HPDE6-E6E7 (cell line): ENCODE results near the gene DNAJA2.

Experiments used
- DNase-seq: peaks from one replicate; pipeline ENCODE4 v3.0.0; 2011; ENCODE audit warnings: missing footprints; ENCODE audit errors: extremely low spot score

The DNAJA2 gene

DNA sequence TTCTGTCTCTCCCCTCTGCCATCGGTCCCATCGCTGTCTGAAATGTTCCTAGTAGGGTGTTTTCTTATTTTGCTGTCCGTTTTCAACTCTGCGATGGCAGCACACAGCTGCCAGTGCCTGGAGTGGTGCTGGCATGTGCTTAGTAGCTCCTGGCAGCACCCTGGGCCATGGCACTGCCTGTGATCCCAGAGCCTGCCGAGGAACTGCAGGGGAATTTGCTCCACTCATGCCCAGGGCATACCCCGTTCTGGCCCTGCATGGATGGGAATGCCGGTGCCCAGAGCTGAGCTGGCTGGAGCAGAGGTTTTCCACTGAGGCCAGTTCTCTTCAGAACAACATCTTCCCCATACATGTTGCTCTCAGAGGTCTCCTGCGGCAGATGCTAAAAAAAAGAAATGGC, 46.2 kb downstream of the DNAJA2 start:
- DNase-seq = no peak

DNA sequence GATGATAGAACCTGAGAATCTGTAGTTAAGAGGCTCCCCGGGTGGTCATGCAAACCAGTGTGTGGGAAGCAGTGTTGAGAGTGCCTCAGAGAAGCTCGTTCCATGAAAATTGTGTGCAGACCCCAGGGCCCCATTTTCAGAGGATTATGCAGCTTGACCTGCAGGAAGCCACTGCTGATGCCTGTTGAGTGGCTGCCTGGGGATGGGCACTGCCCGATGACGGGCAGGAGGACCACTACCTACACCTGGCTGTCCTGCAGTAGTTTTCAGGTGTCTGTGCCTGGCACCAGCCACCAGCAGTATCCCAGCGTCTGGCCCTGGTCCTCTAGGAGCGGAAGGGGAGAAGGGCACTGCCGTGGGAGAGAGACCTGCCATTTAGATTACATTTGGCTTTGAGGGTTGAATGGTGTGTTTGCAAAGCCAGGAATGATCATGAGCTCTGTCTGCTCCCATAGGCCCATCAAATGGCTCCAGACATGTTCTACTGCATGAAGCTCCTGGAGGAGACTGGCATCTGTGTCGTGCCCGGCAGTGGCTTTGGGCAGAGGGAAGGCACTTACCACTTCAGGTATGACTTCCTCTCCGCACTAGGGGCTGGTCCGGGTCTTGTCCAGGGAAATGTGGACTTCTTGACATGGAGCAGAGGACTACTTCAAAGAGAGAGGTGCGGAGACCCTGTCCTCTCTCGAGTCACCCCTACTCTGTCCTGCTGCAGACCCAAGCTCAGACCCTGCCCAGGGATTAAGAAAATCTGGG, 46.8 kb downstream of the DNAJA2 start:
- DNase-seq = no peak

DNA sequence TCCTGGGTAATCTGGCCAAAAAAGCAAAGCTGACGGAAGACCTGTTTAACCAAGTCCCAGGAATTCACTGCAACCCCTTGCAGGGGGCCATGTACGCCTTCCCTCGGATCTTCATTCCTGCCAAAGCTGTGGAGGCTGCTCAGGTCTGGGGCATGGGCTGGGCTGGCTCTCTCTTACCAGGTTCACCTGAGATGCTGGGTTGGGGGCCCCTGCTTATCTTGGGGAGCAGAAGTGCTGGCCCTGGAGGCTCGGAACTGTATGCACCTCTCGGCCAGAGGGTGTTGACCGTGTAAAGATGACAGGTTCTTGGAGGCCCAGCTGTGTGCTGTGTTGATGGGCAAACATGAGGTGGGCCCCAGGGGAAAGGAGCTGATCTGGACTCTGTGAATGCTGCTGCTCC, 49.1 kb downstream of the DNAJA2 start:
- DNase-seq = no peak

DNA sequence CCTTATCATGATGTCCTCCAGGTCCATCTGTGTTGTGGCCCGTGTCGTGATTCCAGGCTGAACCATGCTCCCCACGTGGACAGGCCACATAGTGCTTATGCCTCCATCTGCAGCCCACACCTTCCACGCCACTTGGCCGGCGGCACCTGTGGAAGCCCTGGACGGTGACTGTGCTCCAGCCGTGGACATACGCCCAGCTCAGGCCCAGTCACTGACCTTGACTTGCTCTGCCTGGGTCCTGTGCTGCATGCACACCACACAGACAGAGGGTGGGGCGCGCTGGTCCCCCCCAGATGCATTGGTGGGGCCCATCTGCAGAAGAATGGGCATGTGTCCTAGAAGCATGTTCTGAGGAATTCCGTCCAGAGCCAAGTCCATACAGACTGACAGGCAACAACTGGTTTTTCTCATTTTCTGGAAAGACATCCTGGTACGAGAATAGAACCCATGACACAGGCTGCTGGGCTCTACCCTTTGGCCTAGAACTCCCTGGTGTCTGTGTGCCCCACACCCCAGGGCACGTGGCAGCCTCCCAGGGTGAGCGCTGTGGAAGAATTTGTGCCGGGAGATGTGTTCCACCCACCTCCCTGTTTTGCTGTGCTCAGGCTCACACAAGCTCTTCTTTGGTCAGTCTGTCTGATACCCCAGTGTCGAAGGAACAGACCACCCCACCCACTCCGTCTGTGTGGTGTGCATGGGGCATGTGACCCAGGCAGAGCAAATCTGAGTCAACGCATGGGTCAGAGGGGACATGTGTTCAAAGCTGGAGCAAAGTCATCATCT, 49.8 kb downstream of the DNAJA2 start:
- no peak for DNase-seq

DNA sequence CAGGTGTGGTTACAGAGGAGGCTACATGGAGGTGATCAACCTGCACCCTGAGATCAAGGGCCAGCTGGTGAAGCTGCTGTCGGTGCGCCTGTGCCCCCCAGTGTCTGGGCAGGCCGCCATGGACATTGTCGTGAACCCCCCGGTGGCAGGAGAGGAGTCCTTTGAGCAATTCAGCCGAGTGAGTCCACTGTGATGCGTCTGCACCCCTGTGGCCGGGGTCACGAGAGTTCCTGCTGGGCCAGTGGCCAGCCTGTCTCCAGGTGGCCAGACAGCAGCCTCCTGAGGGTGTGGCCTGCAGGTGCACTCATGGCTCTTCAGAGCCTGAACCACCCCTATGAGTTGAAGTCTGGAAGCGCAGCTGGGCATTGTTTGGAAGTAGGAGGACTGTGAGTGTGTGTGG, 51.2 kb downstream of the DNAJA2 start:
- no peak for DNase-seq

DNA sequence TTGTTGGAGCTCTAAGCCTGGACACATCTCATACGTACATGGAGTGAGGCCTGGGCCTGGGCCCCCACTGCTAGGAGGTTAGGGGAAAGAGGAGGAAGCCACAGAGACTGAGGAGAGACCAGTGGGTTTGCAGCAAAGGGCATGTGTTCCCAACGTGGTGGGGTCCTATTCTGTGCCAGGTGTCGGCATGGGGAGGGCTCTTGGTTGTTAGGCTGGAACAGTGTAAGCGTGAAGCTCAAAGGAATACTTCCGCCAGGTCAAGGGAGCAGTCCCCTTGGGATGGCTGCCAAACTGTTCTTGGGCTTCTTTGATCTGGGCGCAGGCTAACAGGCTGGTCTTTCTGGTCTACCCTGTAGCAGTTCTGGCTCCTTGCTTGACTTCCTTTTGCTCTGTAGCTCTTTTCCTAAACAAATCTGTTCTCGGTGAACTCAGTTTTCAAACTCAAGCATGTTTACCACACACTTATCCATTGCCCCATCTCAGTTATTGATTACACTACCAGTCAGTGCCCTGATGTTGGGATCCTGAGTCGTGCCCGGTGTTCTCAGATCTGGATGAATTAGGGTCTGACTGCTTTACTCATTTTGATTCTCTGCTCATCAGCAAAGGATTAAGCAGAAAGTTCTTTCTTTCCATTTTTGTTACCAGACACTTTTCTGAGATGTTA, 52.9 kb downstream of the DNAJA2 start:
- DNase-seq = no peak

DNA sequence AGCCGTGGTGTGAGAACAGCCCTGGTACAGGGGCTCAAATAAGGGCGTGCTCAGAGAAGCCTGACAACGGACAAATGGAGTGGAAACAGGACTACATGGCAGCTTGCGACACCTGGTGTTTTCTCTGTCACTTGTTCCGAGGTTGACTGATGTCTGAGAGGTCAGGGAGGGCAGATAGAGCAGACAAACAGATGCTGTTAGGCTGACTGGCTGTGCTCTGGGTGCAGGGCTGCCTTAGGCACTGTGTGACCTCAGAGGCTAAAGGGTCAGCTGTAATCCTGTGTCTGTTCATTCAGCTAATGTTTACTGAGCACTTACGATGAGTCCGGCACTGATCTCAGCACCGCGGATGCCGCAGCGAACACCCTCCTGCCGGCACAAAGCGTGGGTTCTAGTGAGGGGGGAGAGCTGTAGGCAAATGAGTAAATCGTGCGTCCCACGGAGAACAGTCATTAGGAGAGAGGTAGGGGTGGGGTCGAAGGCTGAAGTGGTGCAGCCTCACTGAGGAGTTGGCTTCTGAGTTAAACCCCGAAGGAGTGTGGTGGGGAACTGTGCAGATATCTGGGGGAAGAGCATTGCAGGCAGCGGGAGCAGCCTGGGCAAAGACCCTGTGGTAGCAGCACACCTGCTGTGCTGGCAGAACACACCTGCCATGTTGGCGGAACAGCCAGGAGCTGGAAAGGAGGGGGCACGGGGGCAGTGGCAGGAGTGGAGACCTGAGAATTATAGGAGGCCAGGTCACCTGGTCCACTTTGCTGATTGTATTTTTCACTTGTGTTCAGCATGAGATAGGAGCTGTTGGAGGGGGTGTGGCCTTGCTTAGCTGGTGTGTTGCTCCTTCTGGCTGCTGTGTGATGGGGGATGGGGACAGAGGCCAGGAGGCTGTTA, 54.3 kb downstream of the DNAJA2 start:
- no peak for DNase-seq

DNA sequence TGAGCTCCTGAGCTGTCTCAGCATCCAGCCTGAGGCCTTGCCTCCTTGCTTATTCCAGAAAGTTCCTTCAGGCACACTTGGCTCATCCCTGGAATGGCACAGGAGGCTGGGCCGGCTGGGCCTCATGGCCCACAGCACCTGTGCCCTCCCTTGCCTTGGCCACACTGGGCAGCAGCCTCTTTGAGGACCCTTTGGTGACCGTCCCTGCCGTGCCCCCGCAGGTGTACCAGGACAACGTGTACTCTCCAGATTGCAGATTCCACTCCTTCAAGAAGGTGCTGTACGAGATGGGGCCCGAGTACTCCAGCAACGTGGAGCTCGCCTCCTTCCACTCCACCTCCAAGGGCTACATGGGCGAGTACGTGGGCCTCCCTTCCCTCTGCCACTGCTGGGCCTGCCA, 55.1 kb downstream of the DNAJA2 start:
- no peak for DNase-seq

DNA sequence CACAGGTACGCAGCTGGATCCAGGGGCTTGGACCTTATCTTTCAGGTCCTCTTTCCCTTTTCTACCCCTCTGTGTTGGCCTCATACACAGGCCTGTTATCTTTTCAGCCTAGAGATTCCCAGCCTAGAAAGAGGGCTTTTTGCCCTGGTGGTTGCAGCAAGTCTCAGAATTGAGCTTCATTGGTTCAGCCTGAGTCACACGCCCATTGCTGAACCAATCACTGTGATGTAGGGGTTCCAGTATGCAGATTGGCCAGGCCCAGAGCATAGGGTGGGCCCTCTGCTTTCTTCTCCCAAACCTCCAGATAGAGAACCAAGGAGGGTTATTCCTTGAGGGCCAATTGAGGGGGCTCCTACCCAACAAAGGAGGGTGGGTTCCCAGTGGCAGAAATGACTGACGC, 56.5 kb downstream of the DNAJA2 start:
- DNase-seq = no peak

DNA sequence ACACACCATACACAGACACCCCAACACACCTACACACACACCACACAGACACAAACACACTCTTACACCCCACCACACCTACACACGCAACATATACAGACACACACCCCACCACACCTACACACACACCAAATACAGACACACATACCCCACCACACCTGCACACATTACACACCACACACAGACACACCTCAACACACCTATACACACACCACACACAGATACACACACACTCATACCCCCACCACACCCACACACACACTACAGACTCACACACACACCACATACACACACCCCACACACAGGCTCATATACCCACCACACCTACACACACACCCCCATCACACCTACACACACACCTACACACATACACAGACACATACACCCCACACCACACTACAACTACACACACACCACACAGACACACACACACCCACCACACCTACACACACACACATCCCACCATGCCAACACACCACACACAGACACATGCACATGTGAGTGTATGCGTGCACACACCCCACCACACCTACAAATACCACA, 57.9 kb downstream of the DNAJA2 start:
- no peak for DNase-seq

DNA sequence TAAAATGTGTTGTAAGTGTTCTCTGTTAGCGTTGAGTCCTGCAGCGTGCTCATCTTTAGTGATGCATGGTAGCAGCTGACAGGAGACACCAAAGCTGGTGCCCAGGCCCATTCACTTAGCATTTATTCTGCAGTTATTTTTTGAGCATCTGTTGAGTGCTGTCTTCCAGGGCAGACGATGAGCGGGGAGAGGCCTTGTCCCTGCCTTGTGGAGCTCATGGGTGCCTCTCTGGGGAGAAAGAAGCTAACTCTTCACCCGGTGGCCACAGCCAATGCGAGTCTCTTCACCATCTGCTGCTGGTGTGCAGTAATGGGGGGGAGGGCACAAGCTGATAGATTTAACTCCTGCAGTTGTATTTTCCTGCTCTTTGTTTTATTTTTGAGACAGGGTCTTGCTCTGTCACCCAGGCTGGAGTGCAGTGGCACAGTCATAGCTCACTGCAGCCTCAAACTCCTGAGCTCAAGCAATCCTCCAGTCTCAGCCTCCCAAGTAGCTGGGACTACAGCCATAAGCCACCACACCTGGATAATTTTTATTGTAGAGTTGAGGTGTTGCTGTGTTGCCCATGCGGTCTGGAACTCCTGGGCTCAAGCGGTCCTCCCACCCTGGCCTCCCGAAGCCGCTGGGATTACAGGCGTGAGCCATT, 58.8 kb downstream of the DNAJA2 start:
- DNase-seq = no peak

DNA sequence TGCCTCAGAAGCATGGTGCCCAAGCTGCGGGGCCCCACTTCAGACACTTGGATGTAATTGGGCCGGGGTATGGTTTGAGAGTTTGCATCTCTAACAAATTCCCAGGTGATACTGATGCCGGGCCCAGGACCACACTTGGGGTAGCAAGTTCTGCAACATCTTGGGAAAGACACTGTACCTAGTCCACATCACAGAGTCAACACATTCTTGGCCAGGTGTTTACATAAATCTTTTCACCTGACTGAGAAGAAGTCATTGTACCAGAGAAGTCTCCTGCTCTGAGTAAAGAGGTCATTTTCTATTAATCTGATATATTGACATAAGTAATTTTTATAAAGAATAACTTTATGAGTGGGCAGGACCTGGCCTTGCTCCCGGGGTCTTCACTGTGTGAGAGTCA, 61.8 kb downstream of the DNAJA2 start:
- DNase-seq = no peak

DNA sequence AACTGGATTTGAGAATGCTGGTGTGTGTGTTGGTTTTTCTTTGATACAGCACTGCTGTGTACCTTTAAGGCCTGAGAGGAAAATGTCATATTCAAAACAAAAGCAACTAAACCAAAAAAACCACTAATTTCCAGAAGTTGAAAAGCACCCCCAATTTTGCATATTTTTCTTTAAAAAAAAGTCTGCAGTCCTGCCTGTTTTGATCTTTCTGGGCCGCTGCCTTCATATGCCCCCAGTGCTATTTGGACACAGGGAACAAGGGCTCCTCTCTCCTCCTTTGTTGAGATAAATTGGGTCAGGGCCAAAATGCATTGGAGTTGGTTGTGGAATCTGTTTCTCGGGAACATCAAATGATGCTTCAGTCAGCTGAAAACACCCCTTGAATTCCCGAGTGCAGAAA, 62.4 kb downstream of the DNAJA2 start:
- no peak for DNase-seq

DNA sequence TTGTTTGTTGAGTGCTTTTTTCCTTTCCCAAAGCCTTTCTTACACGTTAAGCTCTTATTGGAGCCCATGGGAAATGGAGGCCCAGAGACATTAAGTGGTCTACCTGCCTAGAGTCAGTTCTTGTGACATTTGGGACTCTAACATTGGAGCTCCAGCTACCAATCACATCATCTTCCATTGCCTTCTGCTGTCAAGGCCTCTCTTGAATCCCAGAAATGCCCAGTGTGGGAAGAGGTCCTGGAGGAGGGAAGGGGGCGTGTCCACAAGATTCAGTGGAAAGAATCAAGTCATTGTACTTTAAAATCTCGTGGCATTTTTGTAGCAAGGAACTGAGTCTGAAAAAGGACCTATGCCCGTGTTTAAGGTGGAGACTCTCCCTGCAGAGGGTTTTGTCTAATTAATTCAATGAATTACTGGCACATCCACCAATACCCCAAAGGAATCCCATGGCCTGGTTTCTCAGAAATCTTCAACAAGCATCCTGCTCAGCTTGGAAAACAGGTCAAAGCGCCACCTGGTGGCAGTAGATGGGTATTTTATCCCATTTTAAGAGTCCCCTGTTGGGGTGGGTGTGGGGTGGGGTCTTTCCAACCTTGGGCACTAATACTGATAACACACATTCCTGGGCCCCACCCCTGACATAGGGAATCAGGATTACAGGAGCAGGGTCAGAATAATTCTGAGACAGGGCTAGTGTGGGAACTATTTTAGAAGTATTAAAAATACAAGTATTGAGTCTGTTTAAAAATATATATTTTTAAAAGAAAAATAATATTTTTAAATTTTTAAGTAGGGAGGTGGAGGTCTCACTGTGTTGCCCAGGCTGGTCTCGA, 64.7 kb downstream of the DNAJA2 start:
- peak; percentile 54 for DNase-seq

DNA sequence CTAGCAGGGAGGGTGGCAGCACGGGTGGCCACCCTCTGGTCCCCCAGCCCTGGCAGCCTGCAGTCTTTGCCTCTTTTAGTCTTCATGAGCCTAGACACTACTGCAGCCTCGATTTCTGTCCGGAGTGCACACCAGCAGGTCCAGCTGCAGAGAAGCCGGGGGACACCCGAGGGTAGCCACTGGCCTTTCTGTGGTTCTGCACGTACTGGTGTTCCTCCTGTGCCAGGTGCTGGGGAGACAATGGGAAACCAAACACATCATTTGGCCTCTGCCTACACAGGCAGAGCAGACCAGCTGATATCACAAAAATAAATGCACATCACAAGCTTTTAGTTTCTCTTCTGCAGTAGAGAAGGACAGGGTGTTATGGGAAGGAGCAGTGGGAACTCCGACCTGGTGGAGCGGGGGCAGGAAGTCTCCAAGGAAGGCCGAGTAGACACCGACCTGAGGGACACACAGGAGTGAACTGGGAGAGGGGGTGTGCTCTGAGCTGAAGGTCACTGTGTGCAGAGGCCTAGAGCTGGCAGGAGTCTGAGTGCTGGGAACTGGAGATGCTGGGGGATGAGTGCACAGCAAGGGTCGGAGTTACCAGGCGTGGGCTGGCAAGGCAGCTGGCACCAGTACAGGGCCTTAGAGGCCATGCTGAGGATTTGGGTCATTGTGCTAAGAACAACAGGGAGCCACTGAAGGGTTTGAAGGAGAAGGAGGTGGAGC, 66.3 kb downstream of the DNAJA2 start:
- DNase-seq = no peak

DNA sequence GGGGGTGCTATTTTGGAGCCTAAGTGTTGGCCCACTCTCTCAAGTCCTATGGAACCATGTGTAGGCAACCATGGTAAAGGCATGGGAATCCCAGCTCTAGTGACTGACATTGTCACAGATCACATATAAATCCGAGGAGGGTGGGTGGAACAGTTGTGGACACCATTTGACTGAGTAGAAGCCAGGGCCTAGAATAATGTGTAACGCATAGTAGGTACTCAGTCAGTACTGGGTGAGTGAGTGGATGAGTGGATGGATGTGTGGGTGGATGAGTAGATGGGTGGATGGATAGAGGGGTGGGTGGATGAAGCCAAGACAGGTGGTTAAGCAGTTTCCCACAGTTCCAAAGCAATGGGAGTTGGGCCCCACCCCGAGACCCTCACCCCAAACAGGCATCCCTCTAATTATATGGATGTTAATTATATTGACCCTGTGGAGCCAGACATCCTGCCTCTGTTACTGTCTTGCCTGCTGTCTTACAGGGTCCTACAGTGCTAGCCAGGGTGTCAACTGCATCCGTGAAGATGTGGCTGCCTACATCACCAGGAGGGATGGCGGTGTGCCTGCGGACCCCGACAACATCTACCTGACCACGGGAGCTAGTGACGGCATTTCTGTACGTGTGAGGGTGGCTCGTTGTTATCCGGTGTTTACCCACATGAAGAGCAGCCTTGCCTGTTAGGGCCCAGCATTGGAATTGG, 67.0 kb downstream of the DNAJA2 start:
- DNase-seq = no peak
